Suppressor macrophage (primary cell): ENCODE measurements around the gene XXYLT1.
A peak's percentile ranks its signal among the peaks of the same experiment; 100 is the strongest.

Source experiments
- DNase-seq, 4 experiments: peaks; one replicate each; pipeline ENCODE4 v3.0.0-alpha.2; 2020 to 2022

The XXYLT1 gene

GRCh38 chr3:195164573-195165264 lies 106.2 kb downstream of the XXYLT1 start:
- peak; percentile 20 to 43 (median 34) for DNase-seq

- no peak for DNase-seq
Measured at GRCh38 chr3:195163719-195164572, 107.0 kb downstream of the XXYLT1 start.

- no peak for DNase-seq
Measured at GRCh38 chr3:195162816-195163215, 108.1 kb downstream of the XXYLT1 start.

GRCh38 chr3:195162033-195162669 lies 108.8 kb downstream of the XXYLT1 start:
- DNase-seq, result peak; percentile 43 to 67 (median 62)

GRCh38 chr3:195160908-195161434 lies 110.0 kb downstream of the XXYLT1 start:
- DNase-seq, result no peak

- no peak for DNase-seq
Measured at GRCh38 chr3:195160257-195160898, 110.6 kb downstream of the XXYLT1 start.

- no peak for DNase-seq
Measured at GRCh38 chr3:195159814-195160165, 111.2 kb downstream of the XXYLT1 start.

- no peak for DNase-seq
Measured at GRCh38 chr3:195159117-195159813, 111.7 kb downstream of the XXYLT1 start.

- no peak for DNase-seq
Measured at GRCh38 chr3:195156286-195156890, 114.6 kb downstream of the XXYLT1 start.

GRCh38 chr3:195155570-195156241 lies 115.3 kb downstream of the XXYLT1 start:
- DNase-seq, result no peak

GRCh38 chr3:195154793-195155535 lies 116.0 kb downstream of the XXYLT1 start:
- peak in 1 of 4 experiments; percentile 11 for DNase-seq

- DNase-seq, result no peak
Measured at GRCh38 chr3:195154111-195154791, 116.7 kb downstream of the XXYLT1 start.

GRCh38 chr3:195153653-195154052 lies 117.3 kb downstream of the XXYLT1 start:
- DNase-seq, result no peak

GRCh38 chr3:195153130-195153529 lies 117.8 kb downstream of the XXYLT1 start:
- no peak for DNase-seq

GRCh38 chr3:195151866-195152541 lies 119.0 kb downstream of the XXYLT1 start:
- DNase-seq, result no peak

- DNase-seq, result no peak
Measured at GRCh38 chr3:195151402-195151801, 119.6 kb downstream of the XXYLT1 start.

- DNase-seq, result peak; percentile 46 to 82 (median 68)
Measured at GRCh38 chr3:195150181-195151118, 120.5 kb downstream of the XXYLT1 start.
